PC-3 (cell line): ENCODE results near the gene MAGI1. TPM values are rescaled to one million over a fixed set of nuclear protein-coding genes. Genes with fewer than 3 reads are reported as not detected.
A peak's percentile ranks its signal among the peaks of the same experiment; 100 is the strongest.

ENCODE experiments used
- ATAC-seq: fragments of 200-7000 bp; cut with Tn5 transposase; 2 replicates; pipeline ENCODE4 v1.9.1; 2020; ENCODE audit warnings: mild to moderate bottlenecking, moderate library complexity
- BruUV-seq: library from RNA; stranded (reverse); fragments of 400-500 nt; replicated peaks from 2 replicates; lab custom pipeline; 2021; lab: Mats Ljungman, UMichigan
- CTCF ChIA-PET: fragments of 300-600 bp; sonication (Branson Sonifier 250); formaldehyde crosslinking; loops from one replicate; lab custom pipeline; 2022; ENCODE audit warnings: antibody characterized with exemption; lab: Charles Lee
- POLR2A ChIA-PET: fragments of 300-600 bp; sonication (Branson Sonifier 250); formaldehyde crosslinking; loops from one replicate; lab custom pipeline; 2022; ENCODE audit warnings: antibody characterized with exemption; ENCODE audit not compliant: unreplicated experiment; lab: Charles Lee
- DNase-seq: peaks from one replicate; pipeline ENCODE4 v3.0.0-alpha.2; 2015
- H2AFZ ChIP-seq: fragments of 300-600 bp; sonication (generic); 2 replicates; pipeline ENCODE4 v1.6.0; 2016; ENCODE audit warnings: antibody characterized with exemption, low read length
- H3F3A ChIP-seq: fragments of 300-600 bp; sonication (generic); one replicate; pipeline ENCODE4 v1.6.0; 2017; ENCODE audit warnings: antibody characterized with exemption, low read length, control low read depth, mild to moderate bottlenecking; ENCODE audit not compliant: unreplicated experiment
- H3K27ac ChIP-seq: fragments of 300-600 bp; sonication (generic); 2 replicates; pipeline ENCODE4 v1.5.1; 2016; ENCODE audit warnings: mild to moderate bottlenecking, low read length
- H3K27me3 ChIP-seq: fragments of 300-600 bp; sonication (generic); 2 replicates; pipeline ENCODE4 v1.6.1; 2016; ENCODE audit warnings: low read length, mixed read lengths
- H3K36me3 ChIP-seq: fragments of 300-600 bp; sonication (generic); 2 replicates; pipeline ENCODE4 v1.6.1; 2016; ENCODE audit warnings: low read depth, mixed run types, low read length, mixed read lengths
- H3K4me1 ChIP-seq: fragments of 300-600 bp; sonication (generic); 2 replicates; pipeline ENCODE4 v1.5.1; 2016; ENCODE audit warnings: low read length; ENCODE audit not compliant: insufficient read depth
- H3K4me2 ChIP-seq: fragments of 300-600 bp; sonication (generic); 2 replicates; pipeline ENCODE4 v1.6.0; 2016; ENCODE audit warnings: low read length
- H3K4me3 ChIP-seq: fragments of 300-600 bp; sonication (generic); 2 replicates; pipeline ENCODE4 v1.5.1; 2016; ENCODE audit warnings: mild to moderate bottlenecking, low read length, mixed read lengths
- H3K79me2 ChIP-seq: fragments of 300-600 bp; sonication (generic); 2 replicates; pipeline ENCODE4 v1.6.1; 2017; ENCODE audit warnings: low read length, mixed read lengths
- H3K9ac ChIP-seq: fragments of 300-600 bp; sonication (generic); 2 replicates; pipeline ENCODE4 v1.6.0; 2016; ENCODE audit warnings: mild to moderate bottlenecking, low read length
- H3K9me2 ChIP-seq: fragments of 300-600 bp; sonication (generic); replicated peaks from 2 replicates; pipeline ENCODE4 v1.6.1; 2016; ENCODE audit warnings: mixed run types, low read length, mixed read lengths
- H3K9me3 ChIP-seq: fragments of 300-600 bp; sonication (generic); 2 replicates; pipeline ENCODE4 v1.6.1; 2016; ENCODE audit warnings: low read length, mixed read lengths
- H4K20me1 ChIP-seq: fragments of 300-600 bp; sonication (generic); 2 replicates; pipeline ENCODE4 v1.6.1; 2016; ENCODE audit warnings: low read length, mixed read lengths
- CTCF ChIP-seq: fragments of 300-600 bp; sonication (generic); conservative IDR thresholded peaks from 2 replicates; pipeline ENCODE4 v1.5.1; 2017; ENCODE audit warnings: antibody characterized with exemption, low read depth, mild to moderate bottlenecking, low read length
- EZH2 ChIP-seq: fragments of 300-600 bp; sonication (generic); IDR thresholded peaks from one replicate; pipeline ENCODE4 v1.6.1; 2017; ENCODE audit warnings: antibody characterized with exemption, mild to moderate bottlenecking, low read length; ENCODE audit not compliant: unreplicated experiment
- EZH2phosphoT487 ChIP-seq: fragments of 300-600 bp; sonication (generic); IDR thresholded peaks from 2 replicates; pipeline ENCODE4 v1.6.1; 2018; ENCODE audit warnings: mild to moderate bottlenecking, antibody characterized with exemption, low read length, borderline replicate concordance
- intact Hi-C: fragments of 100-400 bp; cut with micrococcal nuclease; formaldehyde crosslinking; loops from 2 replicates; pipeline ENCODE4 v1.9.0; 2023
- total RNA-seq: library from RNA; depleted of rRNA; stranded (reverse); fragments of >200 nt; gene quantifications from 2 replicates; pipeline ENCODE4 v1.2.3, GENCODE V29; 2014

Gene MAGI1
- total RNA-seq, 1 experiment from 2014 or later = 8.9 TPM

- DNase-seq = peak; percentile 55
- ATAC-seq = no peak
- ChIA-PET CTCF (no interaction called here), POLR2A (no interaction called here)
- H2AFZ ChIP-seq = no peak overlapping the region
- no peaks in the 10 kb centered on the region for H3K9me3 ChIP-seq
- no TSS peak for BruUV-seq
- no peaks in the 10 kb centered on the region for H4K20me1 ChIP-seq
- no peaks in the 10 kb centered on the region for H3K27me3 ChIP-seq
- no peak overlapping the region for H3K9ac ChIP-seq
- no peaks in the 10 kb centered on the region for H3K9me2 ChIP-seq
- no peak overlapping the region for H3K4me2 ChIP-seq
- H3K4me1 ChIP-seq = no peaks in the 10 kb centered on the region
- H3K4me3 ChIP-seq = no peak overlapping the region
- no peaks in the 10 kb centered on the region for H3K79me2 ChIP-seq
- TF ChIP-seq EZH2 = no peak
- no peak for TF ChIP-seq CTCF
- TF ChIP-seq EZH2phosphoT487 = no peak
- H3F3A ChIP-seq = no peaks in the 10 kb centered on the region
- no peak overlapping the region for H3K27ac ChIP-seq
- no peaks in the 10 kb centered on the region for H3K36me3 ChIP-seq
- intact Hi-C loops = no loop called here
These were observed 103.0 kb downstream of the MAGI1 start for GRCh38 chr3:65935724-65936123.

- H3K27me3 ChIP-seq = no peaks in the 10 kb centered on the region
- ChIA-PET POLR2A (no interaction called here), CTCF (no interaction called here)
- no peaks in the 10 kb centered on the region for H3K9me3 ChIP-seq
- intact Hi-C loops = no loop called here
- H3K4me1 ChIP-seq = peaks cover 10% of the 10 kb centered on the region
- DNase-seq (no peak), ATAC-seq (no peak)
- no peak overlapping the region for H3K4me3 ChIP-seq
- no peak overlapping the region for H3K27ac ChIP-seq
- H3K9ac ChIP-seq = no peak overlapping the region
- TF ChIP-seq CTCF (no peak), EZH2phosphoT487 (no peak), EZH2 (no peak)
- no peak overlapping the region for H2AFZ ChIP-seq
- no peaks in the 10 kb centered on the region for H3K36me3 ChIP-seq
- no peaks in the 10 kb centered on the region for H3F3A ChIP-seq
- no TSS peak for BruUV-seq
- H4K20me1 ChIP-seq = peaks cover 3% of the 10 kb centered on the region; the same call in 1 of the 2 replicates
- no peaks in the 10 kb centered on the region for H3K9me2 ChIP-seq
- H3K79me2 ChIP-seq = no peaks in the 10 kb centered on the region
- no peak overlapping the region for H3K4me2 ChIP-seq
These were observed 108.1 kb downstream of the MAGI1 start for GRCh38 chr3:65930648-65931047.

- ChIA-PET POLR2A (no interaction called here), CTCF (no interaction called here)
- Histone ChIP-seq H3K79me2 (no peaks in the 10 kb centered on the region), H3K27ac (no peak overlapping the region), H3K27me3 (no peaks in the 10 kb centered on the region), H3K4me1 (peaks cover 10% of the 10 kb centered on the region), H4K20me1 (peaks cover 3% of the 10 kb centered on the region; the same call in 1 of the 2 replicates), H3K4me2 (peak overlapping the region; percentile 39), H3K4me3 (no peak overlapping the region), H3K9ac (no peak overlapping the region), H3K9me3 (no peaks in the 10 kb centered on the region), H3K9me2 (no peaks in the 10 kb centered on the region), H3F3A (no peaks in the 10 kb centered on the region), H2AFZ (no peak overlapping the region), H3K36me3 (no peaks in the 10 kb centered on the region)
- BruUV-seq = no TSS peak
- ATAC-seq = no peak
- intact Hi-C loops = no loop called here
- no peak for DNase-seq
- TF ChIP-seq CTCF (no peak), EZH2 (no peak), EZH2phosphoT487 (no peak)
These were observed 110.6 kb downstream of the MAGI1 start for GRCh38 chr3:65928110-65928509.
